ENCODE measurements around the gene TMPRSS2. TPM values are rescaled to one million over a fixed set of nuclear protein-coding genes. Genes with fewer than 3 reads are reported as not detected.
"Not testable (repeated sequence)": the region's sequence is repeated elsewhere in the genome, so short reads cannot be mapped to it uniquely, and the experiment has no call there.

TMPRSS2 gene
- total and polyA plus RNA-seq, 7 donors: 0.03 to 0.15 (median 0.10) TPM; not detected in 3

- intact Hi-C loops (cut with DNase I): no loop called here
- Histone ChIP-seq H3K27ac (peak within 1 kb of the TSS; percentile 43), H3K4me1 (no peaks in the 10 kb centered on the region), H3K9me3 (no peaks in the 10 kb centered on the region), H3K27me3 (ENCODE audit: insufficient read depth in 3 of 3, low read length in 2 of 3) (peaks cover 0 to 30% (median 0%) of the 10 kb centered on the region in 3 donors), H3K36me3 (ENCODE audit: insufficient read depth in 1 of 2, low read depth in 1 of 2) (peaks cover 0 to 4% of the 10 kb centered on the region in 2 donors), H3K4me3 (peak within 1 kb of the TSS; percentile 71)
- no peak for TF ChIP-seq CTCF (IDR thresholded peaks at IDR 0.05)
- WGBS, 3 donors: 1 to 3% (median 2%) methylated on average over 63 to 65 of the region's 65 CpGs
- ATAC-seq (peak; percentile 49 to 87 (median 66)), DNase-seq (peak; percentile 81 to 82)
Measured at GRCh38 chr21:41425954-41426675, 81.8 kb downstream of the TMPRSS2 start, which contains the start of gene MX1. Gene MX1 (plus strand): TSS chr21:41426239. CDS start chr21:41432071, 5,832 bp downstream.

GRCh38 chr21:41425588-41425953 is 82.4 kb downstream of the TMPRSS2 start:
- Histone ChIP-seq H3K27me3 (ENCODE audit: insufficient read depth in 3 of 3, low read length in 2 of 3) (peaks cover 0 to 30% (median 0%) of the 10 kb centered on the region in 3 donors), H3K27ac (peak overlapping the region; percentile 43), H3K9me3 (no peaks in the 10 kb centered on the region), H3K4me1 (no peaks in the 10 kb centered on the region), H3K4me3 (peak overlapping the region; percentile 71), H3K36me3 (ENCODE audit: insufficient read depth in 1 of 2, low read depth in 1 of 2) (peaks cover 0 to 4% of the 10 kb centered on the region in 2 donors)
- intact Hi-C loops (cut with DNase I): no loop called here
- 57 to 69% (median 61%) methylated on average over 6 to 7 of the region's 7 CpGs for WGBS, 3 donors
- no peak for TF ChIP-seq CTCF (IDR thresholded peaks at IDR 0.05)
- DNase-seq: no peak
- peak in 1 of 4 donors; percentile 13 for ATAC-seq

GRCh38 chr21:41423305-41423636 is 84.7 kb downstream of the TMPRSS2 start:
- H3K4me1 ChIP-seq; H3K36me3 ChIP-seq (ENCODE audit: insufficient read depth in 1 of 2, low read depth in 1 of 2); H3K4me3 ChIP-seq; intact Hi-C loops (cut with DNase I); H3K9me3 ChIP-seq; ATAC-seq; H3K27ac ChIP-seq; DNase-seq: not testable (repeated sequence)
- peaks cover 0 to 28% (median 0%) of the 10 kb centered on the region in 3 donors for H3K27me3 ChIP-seq (ENCODE audit: insufficient read depth in 3 of 3, low read length in 2 of 3)
- WGBS, 3 donors: 84 to 90% (median 85%) methylated on average over 5 of the region's 5 CpGs

DNA sequence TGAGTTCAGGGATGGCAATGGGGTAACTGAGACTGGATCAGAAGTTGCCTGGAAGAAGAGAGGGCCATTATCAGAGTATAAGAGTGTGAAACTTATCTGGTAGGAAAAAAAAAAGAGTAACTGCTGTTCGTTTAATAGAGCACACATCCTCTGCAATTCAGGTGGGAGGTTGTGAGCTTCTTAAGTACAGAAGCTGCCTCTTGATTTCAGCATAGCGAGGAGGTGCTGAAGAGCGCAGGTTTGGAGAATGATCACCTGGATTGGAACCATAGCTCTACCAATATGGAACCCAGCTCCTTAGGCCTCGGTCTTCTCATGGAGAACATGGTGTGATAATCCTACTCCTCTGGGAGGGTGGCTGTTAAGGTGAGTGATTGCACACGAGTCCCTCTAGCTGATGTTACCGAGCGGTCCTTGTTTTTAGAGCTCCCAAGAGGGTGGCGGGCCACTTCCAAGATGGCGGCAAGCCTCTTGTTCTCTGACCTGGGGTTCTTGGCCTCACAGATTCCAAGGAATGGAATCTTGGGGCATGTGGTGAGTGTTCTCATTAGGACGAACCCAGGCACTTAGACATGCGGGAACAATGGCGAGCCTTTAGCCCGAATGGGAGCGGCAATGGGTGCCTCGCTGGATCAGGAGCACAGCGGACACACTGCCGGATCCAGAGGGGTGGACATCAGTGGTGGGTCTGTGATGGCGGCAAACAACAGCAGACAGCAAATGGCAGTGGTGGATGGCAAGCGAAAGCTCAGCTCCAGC is 85.2 kb downstream of the TMPRSS2 start:
- Histone ChIP-seq H3K36me3 (ENCODE audit: insufficient read depth in 1 of 2, low read depth in 1 of 2) (no peaks in the 10 kb centered on the region), H3K4me3 (no peak overlapping the region), H3K27me3 (ENCODE audit: insufficient read depth in 3 of 3, low read length in 2 of 3) (peaks cover 0 to 23% (median 0%) of the 10 kb centered on the region in 3 donors), H3K9me3 (no peaks in the 10 kb centered on the region), H3K4me1 (no peaks in the 10 kb centered on the region), H3K27ac (no peak overlapping the region)
- intact Hi-C loops (cut with DNase I): no loop called here
- no peak for ATAC-seq
- no peak for DNase-seq
- no peak for TF ChIP-seq CTCF (IDR thresholded peaks at IDR 0.05)
- 95 to 97% (median 97%) methylated on average over 19 of the region's 19 CpGs for WGBS, 3 donors

DNA sequence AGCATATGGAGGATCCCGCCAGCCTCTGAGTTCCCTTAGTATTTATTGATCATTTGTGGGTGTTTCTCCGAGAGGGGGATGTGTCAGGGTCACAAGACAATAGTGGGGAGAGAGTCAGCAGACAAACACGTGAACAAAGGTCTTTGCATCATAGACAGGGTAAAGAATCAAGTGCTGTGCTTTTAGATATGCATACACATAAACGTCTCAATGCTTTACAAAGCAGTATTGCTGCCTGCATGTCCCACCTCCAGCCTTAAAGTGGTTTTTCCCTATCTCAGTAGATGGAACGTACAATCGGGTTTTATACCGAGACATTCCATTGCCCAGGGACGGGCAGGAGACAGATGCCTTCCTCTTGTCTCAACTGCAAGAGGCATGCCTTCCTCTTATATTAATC is 87.0 kb downstream of the TMPRSS2 start:
- H3K4me1 ChIP-seq; H3K36me3 ChIP-seq (ENCODE audit: insufficient read depth in 1 of 2, low read depth in 1 of 2); H3K27me3 ChIP-seq (ENCODE audit: insufficient read depth in 3 of 3, low read length in 2 of 3); intact Hi-C loops (cut with DNase I); ATAC-seq; H3K9me3 ChIP-seq; DNase-seq: not testable (repeated sequence)
- 22 to 40% (median 38%) methylated on average over 6 of the region's 8 CpGs for WGBS, 3 donors
- H3K27ac ChIP-seq: peak overlapping the region; percentile 71
- H3K4me3 ChIP-seq: peak overlapping the region; percentile 78

All from psoas muscle (tissue), 8 donors.